H1 (cell line): Measurements from ENCODE around the gene NAV2. TPM values are rescaled to one million over a fixed set of nuclear protein-coding genes. Genes with fewer than 3 reads are reported as not detected.
A peak's percentile ranks its signal among the peaks of the same experiment; 100 is the strongest.

Experiments used
- CTCF ChIA-PET: fragments of 300-600 bp; sonication (Branson Sonifier 250); formaldehyde crosslinking; loops from one replicate; lab custom pipeline; 2021; ENCODE audit not compliant: partially characterized antibody; lab: Charles Lee
- POLR2A ChIA-PET: fragments of 300-600 bp; sonication (Branson Sonifier 250); formaldehyde crosslinking; loops from one replicate; lab custom pipeline; 2021; ENCODE audit warnings: inconsistent platforms; ENCODE audit not compliant: partially characterized antibody; lab: Charles Lee
- DNase-seq, 2 experiments: peaks; one replicate each; pipeline versions ENCODE4 v3.0.0 to v3.0.0-alpha.2; 2010 to 2022; ENCODE audit warnings: low spot score in 2 of 2, low read depth in 1 of 2, mixed read lengths in 1 of 2
- FAIRE-seq: peaks from 2 replicates; lab custom pipeline; 2011; peaks lifted over from hg19 to GRCh38; lab: Jason Lieb, UNC
- H2AFZ ChIP-seq: 2 replicates; pipeline ENCODE4 v1.8.1; 2012; ENCODE audit warnings: low read length, inconsistent platforms
- H2AK5ac ChIP-seq: 2 replicates; pipeline ENCODE4 v1.6.1; 2013; ENCODE audit warnings: low read depth, low read length
- H2BK120ac ChIP-seq: replicated peaks from 2 replicates; pipeline ENCODE3; 2013; ENCODE audit warnings: low read depth, low read length, inconsistent platforms
- H2BK12ac ChIP-seq: 2 replicates; pipeline ENCODE4 v1.6.1; 2013; ENCODE audit warnings: low read depth, low read length
- H2BK15ac ChIP-seq: 2 replicates; pipeline ENCODE4 v1.6.1; 2013; ENCODE audit warnings: low read length
- H2BK20ac ChIP-seq: 2 replicates; pipeline ENCODE4 v1.6.1; 2013; ENCODE audit warnings: low read length
- H2BK5ac ChIP-seq: 2 replicates; pipeline ENCODE4 v1.6.1; 2013; ENCODE audit warnings: low read depth, low read length
- H3K14ac ChIP-seq: 2 replicates; pipeline ENCODE4 v1.6.1; 2013; ENCODE audit warnings: inconsistent platforms; ENCODE audit not compliant: insufficient read length
- H3K18ac ChIP-seq: 2 replicates; pipeline ENCODE4 v1.6.1; 2013; ENCODE audit warnings: low read length; ENCODE audit errors: extremely low read depth
- H3K23ac ChIP-seq: 2 replicates; pipeline ENCODE4 v1.6.1; 2013; ENCODE audit warnings: inconsistent platforms; ENCODE audit not compliant: insufficient read length
- H3K23me2 ChIP-seq: 2 replicates; pipeline ENCODE4 v1.6.1; 2013; ENCODE audit warnings: low read depth, low read length
- H3K27ac ChIP-seq: 2 replicates; pipeline ENCODE4 v1.6.1; 2011; ENCODE audit warnings: low read depth, low read length, inconsistent platforms
- H3K27me3 ChIP-seq, 4 experiments: replicated peaks in 1 of 4; 1 replicate in 1 of 4; 2 replicates in 3 of 4; pipeline versions ENCODE4 v1.6.1 to v1.8.1; 2011 to 2013; ENCODE audit warnings: low read length in 3 of 4, mild to moderate bottlenecking in 3 of 4, inconsistent platforms in 2 of 4, mixed read lengths in 2 of 4, moderate library complexity in 1 of 4; ENCODE audit not compliant: control insufficient read depth in 3 of 4, insufficient read depth in 3 of 4; ENCODE audit errors: extremely low read depth in 1 of 4
- H3K36me3 ChIP-seq, 4 experiments: 2 replicates each; pipeline versions ENCODE4 v1.6.1 to v1.8.1; 2011 to 2013; ENCODE audit warnings: mild to moderate bottlenecking in 4 of 4, low read length in 3 of 4, moderate library complexity in 2 of 4, control low read depth in 1 of 4, inconsistent platforms in 1 of 4; ENCODE audit not compliant: insufficient read depth in 4 of 4, control insufficient read depth in 2 of 4
- H3K4ac ChIP-seq: replicated peaks from 2 replicates; pipeline ENCODE3; 2013; ENCODE audit warnings: low read length, low read depth, mixed read lengths, inconsistent platforms; ENCODE audit not compliant: insufficient read length
- H3K4me1 ChIP-seq, 4 experiments: replicated peaks in 1 of 4; 1 replicate in 1 of 4; 2 replicates in 3 of 4; pipeline versions ENCODE4 v1.6.1 to v1.8.1; 2011 to 2013; ENCODE audit warnings: low read length in 3 of 4, inconsistent platforms in 2 of 4, mixed read lengths in 1 of 4; ENCODE audit not compliant: insufficient read depth in 4 of 4, control insufficient read depth in 3 of 4
- H3K4me2 ChIP-seq, 2 experiments: 2 replicates each; pipeline versions ENCODE4 v1.6.1 to v1.8.1; 2011 to 2013; ENCODE audit warnings: low read depth in 2 of 2, low read length in 2 of 2, control low read depth in 1 of 2, inconsistent platforms in 1 of 2, mild to moderate bottlenecking in 1 of 2; ENCODE audit not compliant: insufficient read depth in 1 of 2
- H3K4me3 ChIP-seq, 4 experiments: fragments of 200-600, 300-600 bp in 1 of 4; sonication (generic), shearing (Covaris generic), sonication (Bioruptor Twin) in 1 of 4; 2 replicates each; pipeline versions ENCODE4 v1.5.1 to v1.8.1; 2011 to 2016; ENCODE audit warnings: low read length in 4 of 4, low read depth in 3 of 4, control low read depth in 2 of 4, inconsistent platforms in 2 of 4, mild to moderate bottlenecking in 2 of 4, mixed read lengths in 1 of 4, moderate library complexity in 1 of 4; ENCODE audit not compliant: insufficient read depth in 2 of 4; ENCODE audit errors: extremely low read depth in 1 of 4
- H3K56ac ChIP-seq: replicated peaks from 2 replicates; pipeline ENCODE3; 2013; ENCODE audit warnings: low read depth, mild to moderate bottlenecking, mixed read lengths, low read length, inconsistent platforms; ENCODE audit not compliant: insufficient read length
- H3K79me1 ChIP-seq: 2 replicates; pipeline ENCODE4 v1.6.1; 2013; ENCODE audit warnings: low read depth, low read length, control low read depth
- H3K79me2 ChIP-seq, 2 experiments: 2 replicates each; pipeline versions ENCODE4 v1.6.1 to v1.8.1; 2012 to 2013; ENCODE audit warnings: low read length in 2 of 2, mild to moderate bottlenecking in 2 of 2, inconsistent platforms in 1 of 2; ENCODE audit not compliant: insufficient read depth in 2 of 2, control insufficient read depth in 1 of 2
- H3K9ac ChIP-seq, 4 experiments: replicated peaks in 1 of 4; 1 replicate in 1 of 4; 2 replicates in 3 of 4; pipeline versions ENCODE4 v1.6.1 to v1.8.1; 2011 to 2013; ENCODE audit warnings: low read depth in 3 of 4, low read length in 3 of 4, control low read depth in 2 of 4, mild to moderate bottlenecking in 2 of 4, moderate library complexity in 2 of 4, inconsistent platforms in 1 of 4; ENCODE audit errors: extremely low read depth in 1 of 4
- H3K9me3 ChIP-seq, 2 experiments: 2 replicates each; pipeline versions ENCODE4 v1.6.1 to v1.8.1; 2012 to 2013; ENCODE audit warnings: mild to moderate bottlenecking in 2 of 2, moderate library complexity in 2 of 2, control low read depth in 1 of 2, inconsistent platforms in 1 of 2, low read depth in 1 of 2, low read length in 1 of 2, mixed read lengths in 1 of 2; ENCODE audit not compliant: insufficient read depth in 2 of 2
- H4K20me1 ChIP-seq, 2 experiments: replicated peaks in 1 of 2; 2 replicates each; pipeline versions ENCODE3 to v1.8.1; 2011 to 2013; ENCODE audit warnings: inconsistent platforms in 2 of 2, low read length in 2 of 2, mild to moderate bottlenecking in 1 of 2; ENCODE audit not compliant: insufficient read depth in 2 of 2, control insufficient read depth in 1 of 2
- H4K5ac ChIP-seq: 2 replicates; pipeline ENCODE4 v1.6.1; 2013; ENCODE audit warnings: low read length, low read depth, mixed read lengths, inconsistent platforms; ENCODE audit not compliant: insufficient read length
- H4K8ac ChIP-seq: 2 replicates; pipeline ENCODE4 v1.8.0; 2013; ENCODE audit warnings: mild to moderate bottlenecking, moderate library complexity, low read length, inconsistent platforms; ENCODE audit not compliant: insufficient read depth; ENCODE audit errors: extremely low read depth
- H4K91ac ChIP-seq: replicated peaks from 2 replicates; pipeline ENCODE3; 2013; ENCODE audit warnings: low read length, mixed read lengths, inconsistent platforms; ENCODE audit not compliant: insufficient read length
- HDAC2 ChIP-seq, 2 experiments: fragments of 300-600 bp in 1 of 2; sonication (generic) in 1 of 2; IDR thresholded peaks; 2 replicates each; pipeline ENCODE4 v1.6.1; 2011 to 2012; ENCODE audit warnings: low read depth in 2 of 2, low read length in 2 of 2, mild to moderate bottlenecking in 2 of 2, moderate library complexity in 2 of 2, borderline replicate concordance in 1 of 2, inconsistent platforms in 1 of 2
- MAX ChIP-seq: IDR thresholded peaks from 2 replicates; pipeline ENCODE4 v1.6.1; 2012; ENCODE audit warnings: inconsistent platforms
- WGBS, 2 experiments: shearing (Covaris generic) in 1 of 2; methylation state at CpG; one replicate each; pipeline versions ENCODE4 v1.1.6 to v1.1.7; 2013 to 2015; ENCODE audit warnings: low lambda C conversion rate in 2 of 2, mixed read lengths in 2 of 2, inconsistent platforms in 1 of 2, low coverage in 1 of 2, missing lambda C conversion rate in 1 of 2; ENCODE audit not compliant: insufficient replicate concordance in 2 of 2, insufficient coverage in 1 of 2, insufficient read length in 1 of 2; ENCODE audit errors: extremely low coverage in 1 of 2, missing lambda C conversion rate in 1 of 2; 5-methylcytosine and 5-hydroxymethylcytosine counted together
- polyA plus RNA-seq, 7 experiments: library from polyadenylated mRNA; depleted of rRNA in 3 of 7; stranded (reverse) in 5 of 7; unstranded in 2 of 7; fragments of >200 nt in 5 of 7; fragments of 200-250 nt in 2 of 7; gene quantifications; 1 replicate in 5 of 7; 2 replicates in 1 of 7; 4 replicates in 1 of 7; pipeline versions ENCODE4 v1.2.1 to v1.2.3, GENCODE V29; 2011 to 2013; ENCODE audit warnings: missing spikeins in 2 of 7, mixed read lengths in 2 of 7
- total RNA-seq: library from RNA; stranded (reverse); fragmentation: NEBNext Ultra II Directional; extraction: Animal tissue kit (Norgen Biotek cat#: 25700); gene quantifications from 2 replicates; pipeline ENCODE4 v1.2.1, GENCODE V29; 2021

NAV2 gene
- total and polyA plus RNA-seq, 2 of the 8 experiments (the other 6 are each of a cell fraction or from before 2014, with no cell fraction given): 35.6 to 73.6 TPM

- Histone ChIP-seq H3K56ac (no peak overlapping the region), H3K9ac (no peak overlapping the region), H2BK5ac (no peak overlapping the region), H2BK12ac (no peak overlapping the region), H3K9me3 (no peaks in the 10 kb centered on the region), H3K18ac (no peak overlapping the region), H4K20me1 (peaks cover 3 to 17% of the 10 kb centered on the region in 2 experiments), H4K5ac (no peak overlapping the region), H4K91ac (no peak overlapping the region), H3K4ac (no peak overlapping the region), H3K4me3 (peak overlapping the region; percentile 20 to 63 (median 51); a peak in 7 of 8 replicates), H3K23me2 (peaks cover 18% of the 10 kb centered on the region), H2AK5ac (no peak overlapping the region), H3K36me3 (no peaks in the 10 kb centered on the region), H3K4me2 (peak overlapping the region; percentile 78 to 85), H3K79me2 (no peaks in the 10 kb centered on the region), H3K23ac (no peak overlapping the region), H3K79me1 (no peaks in the 10 kb centered on the region), H2AFZ (no peak overlapping the region), H2BK120ac (no peak overlapping the region), H3K27me3 (peaks cover 49 to 95% (median 81%) of the 10 kb centered on the region in 4 experiments), H3K14ac (no peak overlapping the region), H4K8ac (no peak overlapping the region), H2BK20ac (no peak overlapping the region), H3K27ac (no peak overlapping the region), H3K4me1 (peaks cover 13 to 34% (median 17%) of the 10 kb centered on the region in 4 experiments), H2BK15ac (no peak overlapping the region)
- CTCF ChIA-PET: interaction anchor here (0.6 to 5.6 kb wide), 13 partner anchors 9 to 190 kb away, joined by 3 to 33 read pairs (median 4); no protein-coding TSS in a partner anchor
- POLR2A ChIA-PET: interaction anchor here (0.7 kb wide), 1 partner anchor 247 kb away, joined by 3 read pairs; no protein-coding TSS in a partner anchor
- DNase-seq (no peak), FAIRE-seq (no peak)
- TF ChIP-seq MAX (0 out of 2 replicates have a peak, but pooled peaks have one; percentile 1), HDAC2 (IDR thresholded peaks at IDR 0.05; ENCODE audit: borderline replicate concordance in 1 of 2, low read depth in 2 of 2, low read length in 2 of 2) (no peak)
- WGBS, 2 experiments: 4% methylated on average over 12 of the region's 26 CpGs; no CpG with 5 or more reads in 1 of the 2 experiments
These were observed 451.3 kb downstream of the NAV2 start for GRCh38 chr11:20163783-20164481.
